A673 (cell line): ENCODE results near the gene TMEM125.

Experiments
- CTCF ChIP-seq: fragments of 300-800, 200-600 bp; sonication (generic); conservative IDR thresholded peaks from 2 replicates; pipeline ENCODE4 v1.5.1; 2017; ENCODE audit warnings: low read depth, mild to moderate bottlenecking, antibody characterized with exemption, low read length, moderate library complexity, mixed read lengths
- EZH2 ChIP-seq: fragments of 200-600 bp; sonication (generic); IDR thresholded peaks from 2 replicates; pipeline ENCODE4 v1.6.1; 2017; ENCODE audit warnings: borderline replicate concordance, low read depth, mild to moderate bottlenecking, mixed read lengths, antibody characterized with exemption, low read length; ENCODE audit not compliant: poor library complexity, severe bottlenecking

- no peak for TF ChIP-seq EZH2
- TF ChIP-seq CTCF, result no peak
Measured at GRCh38 chr1:43284065-43284464, 14.3 kb downstream of the TMEM125 start.
